Activated CD4-positive, alpha-beta T cell treated with anti-CD3 and anti-CD28 coated beads, Interleukin-2, amount 10 ng/mL, durations not matched to agents 24 days and 14 days (primary cell): Measurements from ENCODE around the gene SF1. TPM values are rescaled to one million over a fixed set of nuclear protein-coding genes. Genes with fewer than 3 reads are reported as not detected.

Source experiments
- DNase-seq: peaks from one replicate; pipeline ENCODE4 v3.0.0; 2022
- H3K27ac Mint-ChIP-seq: one replicate; pipeline ENCODE4 v1.8.0; 2022; ENCODE audit warnings: mild to moderate bottlenecking, mixed read lengths
- H3K27me3 Mint-ChIP-seq: one replicate; pipeline ENCODE4 v1.8.0; 2022; ENCODE audit warnings: mixed read lengths
- H3K36me3 Mint-ChIP-seq: one replicate; pipeline ENCODE4 v1.8.0; 2022; ENCODE audit warnings: low read depth, mild to moderate bottlenecking, mixed read lengths
- H3K4me1 Mint-ChIP-seq: one replicate; pipeline ENCODE4 v1.8.0; 2021; ENCODE audit warnings: mixed read lengths
- H3K4me3 Mint-ChIP-seq: one replicate; pipeline ENCODE4 v1.8.0; 2022; ENCODE audit warnings: mild to moderate bottlenecking, moderate library complexity, mixed read lengths
- H3K9me3 Mint-ChIP-seq: one replicate; pipeline ENCODE4 v1.8.0; 2021; ENCODE audit warnings: mixed read lengths
- intact Hi-C: fragments of 100-400 bp; cut with micrococcal nuclease; formaldehyde crosslinking; loops from one replicate; pipeline ENCODE4 v1.15.1; 2023
- total RNA-seq: library from RNA; stranded (reverse); gene quantifications from 2 replicates; pipeline ENCODE4 v1.2.3, GENCODE V29; 2022

Gene SF1
- total RNA-seq, 1 donor from 2014 or later = 525 TPM

GRCh38 chr11:64804346-64805210 is 26.2 kb upstream of the SF1 start:
- H3K9me3 Mint-ChIP-seq = no peaks in the 10 kb centered on the region
- no peak for DNase-seq
- H3K27ac Mint-ChIP-seq = no peak overlapping the region
- intact Hi-C loops = no loop called here
- H3K4me3 Mint-ChIP-seq = peak overlapping the region; percentile 90
- H3K4me1 Mint-ChIP-seq = peaks cover 21% of the 10 kb centered on the region
- peaks cover 23% of the 10 kb centered on the region for H3K36me3 Mint-ChIP-seq
- H3K27me3 Mint-ChIP-seq = no peaks in the 10 kb centered on the region

DNA sequence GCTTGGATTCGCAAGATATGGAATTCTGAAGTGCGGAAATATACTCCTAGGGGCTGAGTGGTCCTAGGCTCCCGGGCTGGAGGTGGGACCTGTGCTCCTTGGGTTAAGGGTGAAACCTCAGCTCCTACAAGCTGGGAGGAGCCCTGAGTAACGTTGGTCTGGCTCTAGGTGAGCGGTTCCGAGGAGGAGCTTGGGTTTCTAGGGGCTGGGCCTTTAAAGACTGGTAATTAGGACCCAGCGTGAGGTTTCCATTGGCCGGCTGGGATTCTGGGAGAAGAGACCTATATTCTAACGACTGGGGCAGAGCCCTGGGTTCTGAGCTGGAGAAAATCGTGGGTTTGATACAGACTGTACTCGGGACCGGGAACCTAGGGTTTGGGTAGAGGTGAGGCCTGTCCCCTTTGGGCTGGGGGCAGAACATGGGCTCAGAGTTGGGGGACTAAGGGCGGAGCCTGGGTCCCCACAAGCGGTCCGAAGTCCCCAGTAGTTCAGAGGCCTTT is 25.6 kb upstream of the SF1 start:
- DNase-seq = no peak
- Mint-ChIP-seq H3K27ac (peak overlapping the region; percentile 87), H3K4me3 (peak overlapping the region; percentile 90), H3K4me1 (peaks cover 16% of the 10 kb centered on the region), H3K27me3 (no peaks in the 10 kb centered on the region), H3K9me3 (no peaks in the 10 kb centered on the region), H3K36me3 (peaks cover 25% of the 10 kb centered on the region)
- intact Hi-C loops = no loop called here

GRCh38 chr11:64803158-64803845 is 25.0 kb upstream of the SF1 start, which contains the start of gene MAP4K2:
TSS of gene MAP4K2 (minus strand) at chr11:64803214. CDS start at chr11:64803149, 65 bp downstream.
- peak within 1 kb of the TSS; percentile 87 for H3K27ac Mint-ChIP-seq
- peak within 1 kb of the TSS; percentile 90 for H3K4me3 Mint-ChIP-seq
- peaks cover 28% of the 10 kb centered on the region for H3K36me3 Mint-ChIP-seq
- DNase-seq = peak; percentile 98
- intact Hi-C loops = no loop called here
- H3K4me1 Mint-ChIP-seq = peaks cover 19% of the 10 kb centered on the region
- H3K27me3 Mint-ChIP-seq = no peaks in the 10 kb centered on the region
- H3K9me3 Mint-ChIP-seq = no peaks in the 10 kb centered on the region

- peak overlapping the region; percentile 77 for H3K27ac Mint-ChIP-seq
- no peaks in the 10 kb centered on the region for H3K9me3 Mint-ChIP-seq
- H3K36me3 Mint-ChIP-seq = peaks cover 25% of the 10 kb centered on the region
- intact Hi-C loops = no loop called here
- peak overlapping the region; percentile 84 for H3K4me3 Mint-ChIP-seq
- no peak for DNase-seq
- no peaks in the 10 kb centered on the region for H3K27me3 Mint-ChIP-seq
- H3K4me1 Mint-ChIP-seq = peaks cover 16% of the 10 kb centered on the region
Measured at GRCh38 chr11:64802370-64803157, 24.2 kb upstream of the SF1 start.

GRCh38 chr11:64801561-64802369 is 23.4 kb upstream of the SF1 start:
- DNase-seq = peak; percentile 66
- no peaks in the 10 kb centered on the region for H3K9me3 Mint-ChIP-seq
- H3K27me3 Mint-ChIP-seq = no peaks in the 10 kb centered on the region
- peak overlapping the region; percentile 84 for H3K4me3 Mint-ChIP-seq
- peaks cover 13% of the 10 kb centered on the region for H3K4me1 Mint-ChIP-seq
- H3K36me3 Mint-ChIP-seq = peaks cover 19% of the 10 kb centered on the region
- H3K27ac Mint-ChIP-seq = peak overlapping the region; percentile 77
- intact Hi-C loops = no loop called here

DNA sequence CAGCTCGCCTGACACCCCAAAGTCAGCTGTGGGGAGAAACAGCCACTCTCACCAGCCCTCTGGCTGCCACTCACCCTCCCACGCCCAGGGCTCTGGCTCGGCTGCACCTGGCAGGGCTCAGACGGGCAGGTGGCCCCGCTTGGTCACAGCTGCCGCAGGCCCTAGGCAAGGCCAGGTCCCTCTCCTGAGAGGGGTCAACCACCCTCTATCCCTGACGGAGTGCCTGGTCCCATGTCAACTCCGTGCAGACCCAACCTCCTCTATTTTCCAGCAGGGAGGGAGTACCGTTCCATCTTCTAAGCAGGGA is 22.8 kb upstream of the SF1 start:
- Mint-ChIP-seq H3K36me3 (peaks cover 20% of the 10 kb centered on the region), H3K27me3 (no peaks in the 10 kb centered on the region), H3K9me3 (no peaks in the 10 kb centered on the region), H3K4me1 (peaks cover 13% of the 10 kb centered on the region), H3K27ac (peak overlapping the region; percentile 77), H3K4me3 (peak overlapping the region; percentile 84)
- intact Hi-C loops = no loop called here
- DNase-seq = no peak

DNA sequence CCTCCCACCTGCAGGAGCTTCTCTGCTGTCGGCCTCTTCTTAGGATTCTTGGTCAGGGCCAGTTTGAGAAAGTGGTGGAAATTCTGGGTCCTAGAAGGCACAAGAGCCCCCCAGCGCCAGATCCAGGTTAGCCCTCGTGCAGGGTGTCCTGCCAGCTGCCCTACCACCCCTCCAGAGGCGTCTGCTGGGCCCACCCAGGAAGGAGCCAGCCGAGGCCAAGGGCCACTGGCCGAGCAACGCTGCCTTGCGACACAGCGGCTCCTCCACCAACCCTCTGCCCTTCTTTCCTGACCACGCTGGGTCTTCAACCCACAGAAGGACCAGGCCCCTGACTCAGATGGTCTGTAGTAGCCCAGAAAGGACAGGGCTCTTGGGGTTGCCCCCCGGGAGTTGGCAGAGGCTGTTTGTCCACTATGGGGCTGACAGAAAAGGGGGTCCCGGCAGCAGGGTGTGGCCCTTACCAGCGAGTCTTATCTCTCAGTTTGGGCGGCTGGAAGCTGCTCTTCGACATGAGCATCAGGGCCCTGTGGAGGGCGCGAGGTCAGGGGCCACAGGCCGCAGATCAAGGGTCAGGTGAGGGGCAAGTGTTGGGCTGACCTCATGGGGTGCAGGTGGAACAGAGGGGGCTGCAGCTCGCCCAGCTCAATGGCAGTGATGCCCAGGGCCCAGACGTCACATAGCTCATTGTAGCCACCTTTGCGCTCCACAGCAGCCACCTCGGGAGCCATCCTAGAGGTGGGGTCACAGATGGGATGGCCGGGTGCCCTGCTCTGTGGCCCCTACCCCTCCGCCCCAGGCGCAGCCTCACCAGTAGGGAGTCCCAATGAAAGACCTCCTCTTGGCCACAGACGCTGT is 22.2 kb upstream of the SF1 start:
- Mint-ChIP-seq H3K36me3 (peaks cover 21% of the 10 kb centered on the region), H3K27me3 (no peaks in the 10 kb centered on the region), H3K4me1 (peaks cover 13% of the 10 kb centered on the region), H3K4me3 (peak overlapping the region; percentile 84), H3K9me3 (no peaks in the 10 kb centered on the region), H3K27ac (no peak overlapping the region)
- no peak for DNase-seq
- intact Hi-C loops = no loop called here

DNA sequence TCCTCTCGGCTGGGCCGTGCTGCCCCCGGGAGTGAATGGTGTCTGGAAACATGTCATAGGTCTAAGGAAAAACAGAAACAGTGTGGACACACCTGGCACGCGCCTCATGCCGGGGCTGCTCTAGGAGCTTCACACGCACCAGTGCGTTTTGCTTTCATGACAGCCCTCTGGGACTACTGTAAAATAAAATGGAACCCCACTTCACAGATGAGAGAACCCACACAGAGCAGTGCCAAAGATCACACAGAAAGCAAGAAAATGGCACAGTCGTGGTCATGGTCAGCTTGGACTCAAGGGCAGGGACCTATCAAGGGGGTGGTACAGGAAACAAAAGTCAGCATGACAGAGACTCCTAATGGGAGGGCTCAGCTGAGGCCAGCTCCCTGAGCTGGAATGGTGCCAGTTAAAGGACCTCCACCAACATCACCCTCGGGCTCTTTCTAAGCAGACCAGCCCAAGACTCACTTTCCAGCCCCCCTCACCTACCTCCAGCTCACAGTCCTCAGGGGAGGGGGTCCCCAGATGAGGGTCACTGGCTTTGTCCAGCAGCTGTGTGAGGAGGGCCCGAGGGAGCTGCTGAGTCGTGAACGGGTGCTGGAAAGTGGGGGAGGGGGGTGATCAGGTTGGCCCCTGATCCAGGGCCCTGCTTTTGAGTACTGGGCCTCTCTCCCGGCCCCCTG is 21.4 kb upstream of the SF1 start:
- Mint-ChIP-seq H3K27ac (no peak overlapping the region), H3K4me3 (no peak overlapping the region), H3K9me3 (no peaks in the 10 kb centered on the region), H3K36me3 (peaks cover 20% of the 10 kb centered on the region), H3K27me3 (no peaks in the 10 kb centered on the region), H3K4me1 (peaks cover 16% of the 10 kb centered on the region)
- intact Hi-C loops = no loop called here
- DNase-seq = no peak

DNA sequence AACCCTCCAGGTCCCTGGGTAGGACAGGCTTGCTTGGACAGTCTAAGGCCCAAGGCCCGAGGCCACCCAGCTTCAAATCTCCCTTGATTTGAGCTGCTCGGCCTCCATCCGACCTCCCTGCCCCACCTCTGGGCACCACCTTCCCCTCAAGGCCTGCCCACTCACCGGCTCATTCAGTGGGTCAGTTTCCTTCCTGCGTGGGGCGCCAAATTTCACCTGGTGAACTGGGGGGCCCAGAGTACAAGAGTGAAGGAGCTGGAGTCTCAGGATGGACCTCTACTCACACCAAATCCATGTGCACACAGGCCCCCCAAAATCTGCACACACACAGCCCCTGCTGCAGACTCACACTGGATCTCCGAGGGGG is 20.9 kb upstream of the SF1 start:
- peaks cover 20% of the 10 kb centered on the region for H3K4me1 Mint-ChIP-seq
- no peak for DNase-seq
- no peak overlapping the region for H3K4me3 Mint-ChIP-seq
- H3K36me3 Mint-ChIP-seq = peaks cover 22% of the 10 kb centered on the region
- H3K27ac Mint-ChIP-seq = no peak overlapping the region
- no peaks in the 10 kb centered on the region for H3K27me3 Mint-ChIP-seq
- no peaks in the 10 kb centered on the region for H3K9me3 Mint-ChIP-seq
- intact Hi-C loops = no loop called here

GRCh38 chr11:64796757-64797541 is 18.6 kb upstream of the SF1 start:
- peaks cover 29% of the 10 kb centered on the region for H3K36me3 Mint-ChIP-seq
- no peak overlapping the region for H3K27ac Mint-ChIP-seq
- peaks cover 17% of the 10 kb centered on the region for H3K4me1 Mint-ChIP-seq
- intact Hi-C loops = no loop called here
- no peaks in the 10 kb centered on the region for H3K9me3 Mint-ChIP-seq
- H3K4me3 Mint-ChIP-seq = no peak overlapping the region
- no peak for DNase-seq
- H3K27me3 Mint-ChIP-seq = no peaks in the 10 kb centered on the region

GRCh38 chr11:64796047-64796756 is 17.9 kb upstream of the SF1 start:
- Mint-ChIP-seq H3K27ac (no peak overlapping the region), H3K4me3 (no peak overlapping the region), H3K9me3 (no peaks in the 10 kb centered on the region), H3K36me3 (peaks cover 29% of the 10 kb centered on the region), H3K27me3 (no peaks in the 10 kb centered on the region), H3K4me1 (peaks cover 17% of the 10 kb centered on the region)
- no peak for DNase-seq
- intact Hi-C loops = no loop called here
